Right atrium auricular region (tissue), 2 donors: Measurements from ENCODE around the gene LSMEM2. TPM values are rescaled to one million over a fixed set of nuclear protein-coding genes. Genes with fewer than 3 reads are reported as not detected.

Source experiments
- DNase-seq: peaks from one replicate; pipeline ENCODE4 v3.0.0-alpha.2; 2019; ENCODE audit warnings: low spot score
- H3K27ac ChIP-seq, 2 donors: fragments of 200-600 bp; sonication (generic); 1 replicate in 1 of 2; 2 replicates in 1 of 2; pipeline ENCODE4 v1.5.1; 2016 to 2019
- H3K27me3 ChIP-seq, 2 donors: fragments of 200-600 bp; sonication (generic); one replicate each; pipeline versions ENCODE4 v1.5.1 to v1.6.0; 2017 to 2019
- H3K36me3 ChIP-seq: fragments of 200-600 bp; sonication (generic); one replicate; pipeline ENCODE4 v1.5.1; 2016
- H3K4me1 ChIP-seq, 2 donors: fragments of 200-600 bp; sonication (generic); one replicate each; pipeline versions ENCODE4 v1.5.1 to v1.6.0; 2017 to 2019
- H3K4me3 ChIP-seq, 2 donors: fragments of 200-600 bp; sonication (generic); 1 replicate in 1 of 2; 2 replicates in 1 of 2; pipeline ENCODE4 v1.5.1; 2017 to 2019; ENCODE audit warnings: mild to moderate bottlenecking in 1 of 2, moderate library complexity in 1 of 2
- H3K9me3 ChIP-seq, 2 donors: fragments of 200-600 bp; sonication (generic); one replicate each; pipeline ENCODE4 v1.5.1; 2019
- total RNA-seq, 2 donors: library from RNA; depleted of rRNA; stranded (reverse); fragments of >200 nt; gene quantifications; one replicate each; pipeline ENCODE4 v1.1.0, GENCODE V29; 2016
- TF ChIP-seq, protein P1 (sequence below), 2 donors: fragments of 200-600 bp; sonication (generic); IDR thresholded peaks; one replicate each; pipeline ENCODE4 v1.5.1; 2019; ENCODE audit warnings: antibody characterized with exemption in 2 of 2

LSMEM2 gene
- total RNA-seq, 2 donors from 2014 or later = 9.0 to 10.6 TPM

DNA sequence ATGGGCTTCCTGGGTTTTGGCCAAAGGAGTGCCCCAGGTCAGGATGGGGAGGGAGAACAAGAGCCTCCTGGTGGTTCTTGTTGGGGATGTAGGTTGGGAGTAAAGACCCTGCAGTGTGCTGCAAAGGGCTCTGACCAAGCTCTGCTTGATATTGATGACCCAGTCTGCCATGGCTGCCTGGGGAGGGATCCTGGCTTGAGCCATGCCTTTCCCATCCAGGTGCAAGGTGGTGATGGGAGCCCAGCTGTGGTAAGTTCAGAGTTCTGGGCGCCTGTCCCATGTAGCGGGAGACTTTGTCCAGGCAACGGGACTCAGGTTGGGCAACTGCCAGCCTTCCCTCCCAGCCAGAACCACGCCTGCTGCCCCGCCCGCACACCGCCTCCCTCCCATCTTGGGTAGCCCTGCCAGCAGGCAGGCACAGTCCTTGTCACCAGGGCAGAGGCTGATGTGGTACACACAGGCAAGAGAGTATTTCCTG is 40.3 kb upstream of the LSMEM2 start:
- peak overlapping the region; percentile 82 to 92 for H3K4me3 ChIP-seq
- H3K27me3 ChIP-seq = no peaks in the 10 kb centered on the region
- H3K9me3 ChIP-seq = no peaks in the 10 kb centered on the region
- H3K4me1 ChIP-seq = peaks cover 0 to 78% of the 10 kb centered on the region in 2 donors
- H3K36me3 ChIP-seq = peaks cover 13% of the 10 kb centered on the region
- H3K27ac ChIP-seq = peak overlapping the region; percentile 94 to 95
- TF ChIP-seq, protein P1, sequence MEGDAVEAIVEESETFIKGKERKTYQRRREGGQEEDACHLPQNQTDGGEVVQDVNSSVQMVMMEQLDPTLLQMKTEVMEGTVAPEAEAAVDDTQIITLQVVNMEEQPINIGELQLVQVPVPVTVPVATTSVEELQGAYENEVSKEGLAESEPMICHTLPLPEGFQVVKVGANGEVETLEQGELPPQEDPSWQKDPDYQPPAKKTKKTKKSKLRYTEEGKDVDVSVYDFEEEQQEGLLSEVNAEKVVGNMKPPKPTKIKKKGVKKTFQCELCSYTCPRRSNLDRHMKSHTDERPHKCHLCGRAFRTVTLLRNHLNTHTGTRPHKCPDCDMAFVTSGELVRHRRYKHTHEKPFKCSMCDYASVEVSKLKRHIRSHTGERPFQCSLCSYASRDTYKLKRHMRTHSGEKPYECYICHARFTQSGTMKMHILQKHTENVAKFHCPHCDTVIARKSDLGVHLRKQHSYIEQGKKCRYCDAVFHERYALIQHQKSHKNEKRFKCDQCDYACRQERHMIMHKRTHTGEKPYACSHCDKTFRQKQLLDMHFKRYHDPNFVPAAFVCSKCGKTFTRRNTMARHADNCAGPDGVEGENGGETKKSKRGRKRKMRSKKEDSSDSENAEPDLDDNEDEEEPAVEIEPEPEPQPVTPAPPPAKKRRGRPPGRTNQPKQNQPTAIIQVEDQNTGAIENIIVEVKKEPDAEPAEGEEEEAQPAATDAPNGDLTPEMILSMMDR (IDR thresholded peaks at IDR 0.05) = no peak
- peak; percentile 88 for DNase-seq

DNA sequence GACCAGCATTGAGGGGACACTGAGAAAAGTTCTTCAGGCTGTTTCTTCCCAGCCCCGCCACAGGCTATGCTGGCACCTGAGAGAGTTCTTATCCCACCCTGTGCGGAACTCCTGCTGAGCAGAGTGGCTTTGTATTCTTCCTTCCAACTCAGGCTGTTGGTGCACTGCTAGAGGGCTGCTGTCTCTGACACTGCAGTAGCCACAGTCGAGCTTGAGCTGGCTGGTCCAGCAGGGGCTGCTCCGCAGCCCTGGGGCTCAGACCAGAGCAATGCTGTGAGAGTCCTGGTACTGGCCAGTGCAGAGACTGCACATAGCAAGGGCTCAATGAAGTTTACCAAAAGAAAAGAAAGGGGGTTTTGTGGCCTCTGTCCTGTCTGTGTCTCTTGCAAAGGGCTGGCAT is 39.2 kb upstream of the LSMEM2 start:
- Histone ChIP-seq H3K27ac (peak overlapping the region; percentile 94 to 95), H3K9me3 (no peaks in the 10 kb centered on the region), H3K4me1 (peaks cover 0 to 85% of the 10 kb centered on the region in 2 donors), H3K36me3 (peaks cover 13% of the 10 kb centered on the region), H3K4me3 (no peak overlapping the region), H3K27me3 (no peaks in the 10 kb centered on the region)
- DNase-seq = no peak
- TF ChIP-seq, protein P1 (IDR thresholded peaks at IDR 0.05) = no peak

- Histone ChIP-seq H3K4me3 (no peak overlapping the region), H3K27me3 (no peaks in the 10 kb centered on the region), H3K4me1 (peaks cover 0 to 91% of the 10 kb centered on the region in 2 donors), H3K27ac (peak overlapping the region; percentile 94 to 95), H3K36me3 (peaks cover 13% of the 10 kb centered on the region), H3K9me3 (no peaks in the 10 kb centered on the region)
- TF ChIP-seq, protein P1 (IDR thresholded peaks at IDR 0.05) = no peak
- no peak for DNase-seq
These were observed 37.7 kb upstream of the LSMEM2 start for GRCh38 chr3:50241163-50241562.

DNA sequence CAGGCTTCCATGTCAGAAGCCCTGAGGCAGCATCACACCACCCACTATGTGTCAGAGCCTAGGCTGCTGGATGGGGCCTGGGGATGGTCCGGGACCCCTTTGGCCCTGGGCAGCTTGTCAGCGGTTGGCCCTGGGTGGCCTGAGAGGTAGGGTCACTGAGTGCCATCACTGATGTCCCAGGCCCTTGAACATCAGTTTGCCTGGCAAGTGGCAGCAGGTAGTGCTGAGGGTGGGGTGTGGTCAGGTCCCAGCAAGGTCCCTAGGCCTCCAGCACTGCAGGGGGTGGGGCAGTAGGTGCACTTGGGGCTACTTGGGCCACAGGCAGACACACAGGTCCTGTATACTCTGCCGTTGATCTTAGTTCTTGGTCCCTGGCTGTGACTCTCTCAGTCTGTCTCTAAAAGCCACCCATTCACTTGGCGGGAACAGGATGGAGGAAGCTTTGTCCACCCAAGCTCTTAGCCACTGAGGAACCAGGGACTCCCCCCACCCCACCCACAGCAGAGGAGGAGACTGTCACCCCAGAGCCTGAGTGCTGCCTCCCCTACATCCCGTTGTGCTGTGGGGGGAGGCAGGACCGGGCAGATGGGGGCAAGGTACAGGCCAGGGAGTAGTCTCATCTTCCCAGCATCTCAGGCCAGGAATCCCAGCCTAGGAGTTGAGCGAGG is 37.0 kb upstream of the LSMEM2 start:
- H3K36me3 ChIP-seq = peaks cover 13% of the 10 kb centered on the region
- H3K9me3 ChIP-seq = no peaks in the 10 kb centered on the region
- DNase-seq = no peak
- H3K4me3 ChIP-seq = peak overlapping the region in 1 of 2 donors; percentile 1
- TF ChIP-seq, protein P1 (IDR thresholded peaks at IDR 0.05) = no peak
- peak overlapping the region; percentile 94 to 95 for H3K27ac ChIP-seq
- H3K4me1 ChIP-seq = peaks cover 0 to 95% of the 10 kb centered on the region in 2 donors
- H3K27me3 ChIP-seq = no peaks in the 10 kb centered on the region

- H3K4me1 ChIP-seq = peaks cover 0 to 95% of the 10 kb centered on the region in 2 donors
- H3K4me3 ChIP-seq = peak overlapping the region in 1 of 2 donors; percentile 1
- H3K36me3 ChIP-seq = peaks cover 18% of the 10 kb centered on the region
- H3K27ac ChIP-seq = peak overlapping the region; percentile 94 to 95
- H3K27me3 ChIP-seq = no peaks in the 10 kb centered on the region
- TF ChIP-seq, protein P1 (IDR thresholded peaks at IDR 0.05) = no peak
- H3K9me3 ChIP-seq = no peaks in the 10 kb centered on the region
- DNase-seq = no peak
These were observed 36.5 kb upstream of the LSMEM2 start for GRCh38 chr3:50242381-50242770.
